Left ventricle myocardium inferior (tissue), 1 donor: Measurements from ENCODE around the gene MECP2. TPM values are rescaled to one million over a fixed set of nuclear protein-coding genes. Genes with fewer than 3 reads are reported as not detected.
A peak's percentile ranks its signal among the peaks of the same experiment; 100 is the strongest.

ENCODE experiments used
- DNase-seq: peaks from one replicate; pipeline ENCODE4 v3.0.0-alpha.2; 2020
- H3K27ac ChIP-seq: fragments of 200-600 bp; replicated peaks from 2 replicates; pipeline ENCODE4 v1.8.0; 2021
- H3K27me3 ChIP-seq: fragments of 200-600 bp; 2 replicates; pipeline ENCODE4 v1.8.0; 2021; ENCODE audit warnings: low read depth
- H3K36me3 ChIP-seq: fragments of 200-600 bp; 2 replicates; pipeline ENCODE4 v1.8.0; 2021
- H3K4me1 ChIP-seq: fragments of 200-600 bp; 2 replicates; pipeline ENCODE4 v1.8.0; 2021
- H3K4me3 ChIP-seq: fragments of 200-600 bp; 2 replicates; pipeline ENCODE4 v1.8.0; 2021; ENCODE audit warnings: mild to moderate bottlenecking, moderate library complexity
- H3K9me3 ChIP-seq: fragments of 200-600 bp; replicated peaks from 2 replicates; pipeline ENCODE4 v1.8.0; 2021
- CTCF ChIP-seq: fragments of 200-600 bp; IDR thresholded peaks from 2 replicates; pipeline ENCODE4 v1.8.0; 2021; ENCODE audit warnings: antibody characterized with exemption, mild to moderate bottlenecking, borderline replicate concordance
- intact Hi-C: fragments of 100-400 bp; cut with micrococcal nuclease; formaldehyde crosslinking; loops from one replicate; pipeline ENCODE4 v1.11.0; 2022
- total RNA-seq: library from RNA; stranded (reverse); fragmentation: NEBNext Ultra II Directional; extraction: Animal tissue kit (Norgen Biotek cat#: 25700); gene quantifications from one replicate; pipeline ENCODE4 v1.2.1, GENCODE V29; 2021
- donor health status: DM: no; HTN: yes; CAD: no; lungs with severe emphysema.

The MECP2 gene
- total RNA-seq, 1 donor from 2014 or later: 28.3 TPM

GRCh38 chrX:154115071-154115470 lies 17.6 kb upstream of the MECP2 start:
- H3K36me3 ChIP-seq: no peaks in the 10 kb centered on the region
- TF ChIP-seq CTCF: no peak
- H3K4me1 ChIP-seq: no peaks in the 10 kb centered on the region
- no peak for DNase-seq
- H3K27me3 ChIP-seq: no peaks in the 10 kb centered on the region
- intact Hi-C loops: no loop called here
- no peaks in the 10 kb centered on the region for H3K9me3 ChIP-seq
- H3K4me3 ChIP-seq: no peak overlapping the region
- no peak overlapping the region for H3K27ac ChIP-seq

- H3K4me1 ChIP-seq: no peaks in the 10 kb centered on the region
- no peaks in the 10 kb centered on the region for H3K27me3 ChIP-seq
- no peak overlapping the region for H3K27ac ChIP-seq
- no peak for TF ChIP-seq CTCF
- intact Hi-C loops: no loop called here
- no peaks in the 10 kb centered on the region for H3K36me3 ChIP-seq
- no peak for DNase-seq
- no peaks in the 10 kb centered on the region for H3K9me3 ChIP-seq
- no peak overlapping the region for H3K4me3 ChIP-seq
Observed at GRCh38 chrX:154114652-154115051, 17.1 kb upstream of the MECP2 start.

GRCh38 chrX:154113729-154114128 lies 16.2 kb upstream of the MECP2 start:
- intact Hi-C loops: no loop called here
- no peaks in the 10 kb centered on the region for H3K9me3 ChIP-seq
- no peak for TF ChIP-seq CTCF
- H3K4me1 ChIP-seq: no peaks in the 10 kb centered on the region
- no peak for DNase-seq
- no peaks in the 10 kb centered on the region for H3K27me3 ChIP-seq
- H3K27ac ChIP-seq: no peak overlapping the region
- no peaks in the 10 kb centered on the region for H3K36me3 ChIP-seq
- H3K4me3 ChIP-seq: no peak overlapping the region

- Histone ChIP-seq H3K27me3 (no peaks in the 10 kb centered on the region), H3K36me3 (no peaks in the 10 kb centered on the region), H3K27ac (peak overlapping the region; percentile 80), H3K4me3 (peak overlapping the region; percentile 62), H3K4me1 (peaks cover 35% of the 10 kb centered on the region), H3K9me3 (no peaks in the 10 kb centered on the region)
- no peak for DNase-seq
- TF ChIP-seq CTCF: no peak
- intact Hi-C loops: no loop called here
Observed at GRCh38 chrX:154098551-154098950, 1.0 kb upstream of the MECP2 start.

- peak overlapping the region; percentile 79 for H3K4me3 ChIP-seq
- no peaks in the 10 kb centered on the region for H3K36me3 ChIP-seq
- TF ChIP-seq CTCF: no peak
- no peaks in the 10 kb centered on the region for H3K9me3 ChIP-seq
- H3K27ac ChIP-seq: peak overlapping the region; percentile 97
- peak; percentile 72 for DNase-seq
- H3K27me3 ChIP-seq: no peaks in the 10 kb centered on the region
- intact Hi-C loops: no loop called here
- peaks cover 48% of the 10 kb centered on the region for H3K4me1 ChIP-seq
Observed at GRCh38 chrX:154097003-154097588, 421 bp downstream of the MECP2 start.
